Stomach smooth muscle (tissue), 2 donors: ENCODE results near the gene TCF4.

Experiments used
- H3K27ac ChIP-seq: one replicate; pipeline ENCODE4 v1.7.0; 2013; ENCODE audit warnings: mild to moderate bottlenecking, low read length, inconsistent platforms
- H3K27me3 ChIP-seq, 2 donors: one replicate each; pipeline ENCODE4 v1.7.0; 2013; ENCODE audit warnings: low read length in 2 of 2; ENCODE audit not compliant: insufficient read depth in 2 of 2, control insufficient read depth in 1 of 2
- H3K36me3 ChIP-seq, 2 donors: one replicate each; pipeline ENCODE4 v1.7.0; 2013; ENCODE audit warnings: low read length in 2 of 2; ENCODE audit not compliant: control insufficient read depth in 2 of 2, insufficient read depth in 2 of 2
- H3K4me1 ChIP-seq: one replicate; pipeline ENCODE4 v1.7.0; 2013; ENCODE audit warnings: low read length; ENCODE audit not compliant: control insufficient read depth, insufficient read depth
- H3K4me3 ChIP-seq, 2 donors: one replicate each; pipeline ENCODE4 v1.7.0; 2013; ENCODE audit warnings: low read length in 2 of 2
- H3K9ac ChIP-seq, 2 donors: one replicate each; pipeline ENCODE4 v1.7.0; 2013; ENCODE audit warnings: low read length in 2 of 2, mild to moderate bottlenecking in 1 of 2
- H3K9me3 ChIP-seq, 2 donors: one replicate each; pipeline ENCODE4 v1.7.0; 2013; ENCODE audit warnings: low read length in 2 of 2; ENCODE audit not compliant: control insufficient read depth in 2 of 2
- donor health status: healthy.
- donor health status: Pancreatic carcinoma.

Gene TCF4

DNA sequence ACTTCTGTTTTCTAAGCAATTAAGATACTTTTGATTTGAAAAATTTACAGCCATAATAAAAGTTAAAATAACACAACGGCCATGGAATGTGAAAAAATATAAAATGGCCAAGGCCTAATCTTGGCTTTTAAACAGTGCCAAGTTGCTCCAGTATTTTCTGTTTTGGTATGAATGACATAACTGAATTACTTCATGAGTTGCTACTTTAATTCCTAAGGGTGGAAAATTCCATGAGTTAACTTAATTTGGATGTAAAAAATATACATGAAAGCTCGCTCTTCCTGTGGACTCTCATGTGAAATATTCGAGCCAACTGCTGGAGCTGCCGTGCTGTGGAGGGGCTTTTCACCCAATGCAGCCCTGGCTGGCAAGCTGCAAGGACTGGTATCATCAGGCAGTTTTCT lies 342.8 kb downstream of the TCF4 start:
- no peak overlapping the region for H3K27ac ChIP-seq
- H3K27me3 ChIP-seq: no peaks in the 10 kb centered on the region
- peaks cover 18% of the 10 kb centered on the region for H3K4me1 ChIP-seq
- no peak overlapping the region for H3K9ac ChIP-seq
- peak overlapping the region in 1 of 2 donors; percentile 17 for H3K4me3 ChIP-seq
- H3K36me3 ChIP-seq: peaks cover 0 to 13% of the 10 kb centered on the region in 2 donors
- H3K9me3 ChIP-seq: no peaks in the 10 kb centered on the region

DNA sequence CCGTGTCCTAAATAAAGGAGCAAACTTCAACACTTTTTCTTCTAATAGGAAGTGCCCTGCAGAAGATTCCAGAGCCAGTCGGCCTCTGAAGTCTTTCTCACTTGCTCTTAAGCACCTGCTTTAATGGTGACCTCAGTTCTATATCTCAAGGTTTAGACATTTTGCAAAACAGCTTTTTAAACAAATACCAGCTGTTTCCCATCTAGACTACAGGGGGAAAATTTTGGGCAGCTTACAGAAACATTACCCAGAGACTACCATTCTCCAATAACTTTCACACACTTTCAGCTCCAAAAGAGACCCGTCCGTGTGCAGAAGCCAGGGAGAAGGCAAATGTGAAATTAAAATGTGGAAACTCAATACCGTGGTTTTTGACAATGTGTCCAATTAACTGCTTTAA lies 343.4 kb downstream of the TCF4 start:
- Histone ChIP-seq H3K4me1 (peaks cover 18% of the 10 kb centered on the region), H3K27me3 (no peaks in the 10 kb centered on the region), H3K36me3 (peaks cover 0 to 10% of the 10 kb centered on the region in 2 donors), H3K4me3 (peak overlapping the region in 1 of 2 donors; percentile 17), H3K27ac (no peak overlapping the region), H3K9me3 (no peaks in the 10 kb centered on the region), H3K9ac (no peak overlapping the region)

DNA sequence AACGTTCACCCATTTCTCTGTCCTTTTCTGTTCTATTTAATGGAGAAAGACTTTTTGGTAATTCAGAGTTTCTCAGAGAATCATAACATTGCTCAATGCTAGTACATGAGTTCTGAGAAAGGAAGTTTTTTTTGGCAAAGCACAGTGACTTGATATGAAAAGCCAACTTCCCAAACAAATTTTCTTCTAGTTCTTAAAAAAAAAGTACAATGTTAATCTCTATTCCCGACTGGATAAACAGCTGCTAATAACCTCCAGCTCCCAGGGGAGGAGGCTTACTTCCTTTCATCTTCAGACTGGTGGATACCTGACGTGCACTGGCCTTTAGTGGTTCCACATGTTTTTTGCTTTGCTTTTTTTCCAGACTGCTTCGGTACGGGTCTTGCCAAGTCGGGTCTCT lies 344.1 kb downstream of the TCF4 start:
- Histone ChIP-seq H3K9ac (no peak overlapping the region), H3K27ac (no peak overlapping the region), H3K4me3 (no peak overlapping the region), H3K9me3 (no peaks in the 10 kb centered on the region), H3K36me3 (peaks cover 0 to 10% of the 10 kb centered on the region in 2 donors), H3K4me1 (peaks cover 18% of the 10 kb centered on the region), H3K27me3 (no peaks in the 10 kb centered on the region)

DNA sequence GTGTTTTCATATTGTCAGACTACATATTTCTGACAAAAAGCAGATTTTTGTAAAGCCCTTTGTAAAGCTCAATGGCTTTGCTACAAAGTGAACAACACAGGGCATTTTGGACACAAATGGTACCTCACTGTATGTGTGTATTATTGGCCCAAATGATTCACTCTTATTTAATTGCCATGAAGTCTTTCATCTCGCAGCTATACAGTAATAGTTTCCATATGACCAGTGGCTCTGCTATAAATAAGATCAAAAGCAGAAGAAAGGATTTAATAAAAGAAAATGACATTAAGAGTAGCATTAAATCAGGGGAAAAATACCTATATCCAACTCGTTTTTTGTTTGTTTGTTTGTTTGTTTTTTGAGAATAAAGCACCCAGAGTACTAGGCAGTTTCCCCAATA lies 344.7 kb downstream of the TCF4 start:
- peaks cover 0 to 7% of the 10 kb centered on the region in 2 donors for H3K36me3 ChIP-seq
- no peak overlapping the region for H3K4me3 ChIP-seq
- peaks cover 18% of the 10 kb centered on the region for H3K4me1 ChIP-seq
- no peak overlapping the region for H3K9ac ChIP-seq
- H3K9me3 ChIP-seq: no peaks in the 10 kb centered on the region
- no peak overlapping the region for H3K27ac ChIP-seq
- no peaks in the 10 kb centered on the region for H3K27me3 ChIP-seq

DNA sequence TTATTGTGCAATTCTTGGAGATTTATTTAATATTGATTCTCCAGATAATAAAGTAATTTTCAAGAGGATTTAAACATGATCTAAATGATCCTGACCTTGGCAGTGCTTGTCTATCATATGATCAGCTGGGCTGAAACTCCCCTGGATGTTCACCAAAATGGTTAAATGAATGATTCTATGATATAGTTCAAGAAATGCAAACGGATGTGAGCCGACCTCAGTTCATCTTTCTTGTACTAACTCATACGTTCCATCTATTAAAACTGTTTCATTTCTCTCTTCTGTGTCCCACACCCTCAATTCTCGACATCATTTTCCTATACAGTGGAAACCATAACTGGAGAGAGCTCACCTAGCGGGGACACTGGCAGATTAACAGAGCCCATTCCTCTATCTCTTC lies 347.0 kb downstream of the TCF4 start:
- peaks cover 17% of the 10 kb centered on the region for H3K4me1 ChIP-seq
- no peak overlapping the region for H3K27ac ChIP-seq
- no peaks in the 10 kb centered on the region for H3K9me3 ChIP-seq
- H3K9ac ChIP-seq: no peak overlapping the region
- peaks cover 0 to 4% of the 10 kb centered on the region in 2 donors for H3K36me3 ChIP-seq
- no peaks in the 10 kb centered on the region for H3K27me3 ChIP-seq
- no peak overlapping the region for H3K4me3 ChIP-seq

DNA sequence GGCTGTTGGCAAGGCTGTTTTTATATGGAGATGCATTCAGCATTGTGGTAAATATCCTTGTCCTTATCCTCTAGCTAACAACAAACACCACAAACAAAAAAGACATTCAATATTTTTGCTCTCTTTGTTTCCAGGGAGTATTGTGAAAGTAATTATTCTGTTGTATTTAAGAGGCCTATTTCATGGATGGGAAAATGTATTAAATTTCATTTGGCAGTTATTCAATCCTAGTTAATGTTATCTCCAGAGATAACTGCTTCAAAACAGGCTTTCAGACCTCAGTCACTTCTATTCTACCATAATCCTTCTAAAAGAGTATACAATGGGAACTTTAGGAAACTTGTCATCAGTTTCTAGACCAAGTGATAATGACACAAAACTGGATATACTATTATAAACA lies 348.3 kb downstream of the TCF4 start:
- Histone ChIP-seq H3K9me3 (no peaks in the 10 kb centered on the region), H3K27me3 (no peaks in the 10 kb centered on the region), H3K9ac (no peak overlapping the region), H3K27ac (no peak overlapping the region), H3K4me3 (no peak overlapping the region), H3K4me1 (peaks cover 8% of the 10 kb centered on the region), H3K36me3 (peaks cover 0 to 4% of the 10 kb centered on the region in 2 donors)

DNA sequence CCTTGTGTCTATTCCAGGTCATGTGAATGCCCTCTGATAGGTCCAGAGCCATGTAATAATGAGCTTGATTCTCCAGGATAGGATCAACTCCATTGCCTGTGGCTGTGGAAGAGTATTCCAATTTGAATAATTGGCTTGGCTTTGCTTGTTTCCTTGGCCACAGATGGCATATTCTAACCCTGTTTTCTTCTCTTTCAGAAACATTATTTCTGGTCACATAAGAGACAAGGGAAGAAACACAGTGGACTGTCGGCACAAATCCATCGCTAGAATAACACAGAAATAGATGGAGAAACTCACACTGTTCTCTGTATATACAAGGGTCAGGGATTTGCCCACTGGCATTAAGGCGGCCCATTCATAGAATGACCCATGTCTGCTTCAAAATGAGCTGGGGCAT lies 350.3 kb downstream of the TCF4 start:
- no peaks in the 10 kb centered on the region for H3K4me1 ChIP-seq
- H3K27me3 ChIP-seq: no peaks in the 10 kb centered on the region
- H3K36me3 ChIP-seq: peaks cover 5 to 11% of the 10 kb centered on the region in 2 donors
- H3K4me3 ChIP-seq: no peak overlapping the region
- no peak overlapping the region for H3K27ac ChIP-seq
- no peak overlapping the region for H3K9ac ChIP-seq
- no peaks in the 10 kb centered on the region for H3K9me3 ChIP-seq

DNA sequence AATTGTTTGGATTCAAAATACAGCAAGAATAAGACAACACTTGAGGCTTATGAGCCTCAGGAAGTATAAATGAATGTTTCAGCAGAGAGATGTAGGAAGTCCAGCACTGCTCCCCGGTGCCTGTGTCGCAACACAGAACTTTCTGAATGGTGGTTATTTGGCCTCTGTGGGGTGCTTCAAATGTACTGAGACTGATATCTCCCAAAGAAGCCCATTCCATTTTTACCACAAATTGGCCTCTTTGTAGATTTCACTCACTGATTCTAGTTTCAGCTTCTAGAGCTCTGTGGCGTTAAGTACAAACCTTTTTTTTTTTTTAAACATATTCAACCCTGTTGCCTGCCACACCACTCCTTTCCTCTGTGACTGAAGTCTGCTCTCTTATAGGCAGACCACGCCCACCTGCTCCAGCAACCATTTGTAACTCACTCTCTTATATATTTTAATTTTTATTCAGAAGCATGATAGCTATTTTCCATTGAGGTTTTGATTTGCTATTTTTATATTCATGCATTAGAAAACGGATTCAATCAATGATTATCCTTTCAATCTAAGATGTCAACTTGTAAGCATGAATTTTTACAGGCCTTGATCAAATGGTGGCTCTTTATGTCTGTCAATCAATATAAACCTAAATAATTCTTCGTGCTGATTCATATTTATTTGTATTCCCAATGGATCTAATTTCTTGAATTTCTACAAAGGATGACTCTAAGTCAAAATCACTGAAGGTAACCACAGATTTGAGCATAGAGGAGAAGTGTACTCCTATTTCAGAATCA lies 351.7 kb downstream of the TCF4 start:
- Histone ChIP-seq H3K36me3 (peaks cover 9 to 19% of the 10 kb centered on the region in 2 donors), H3K4me3 (no peak overlapping the region), H3K27ac (no peak overlapping the region), H3K27me3 (no peaks in the 10 kb centered on the region), H3K9me3 (no peaks in the 10 kb centered on the region), H3K9ac (no peak overlapping the region), H3K4me1 (no peaks in the 10 kb centered on the region)

DNA sequence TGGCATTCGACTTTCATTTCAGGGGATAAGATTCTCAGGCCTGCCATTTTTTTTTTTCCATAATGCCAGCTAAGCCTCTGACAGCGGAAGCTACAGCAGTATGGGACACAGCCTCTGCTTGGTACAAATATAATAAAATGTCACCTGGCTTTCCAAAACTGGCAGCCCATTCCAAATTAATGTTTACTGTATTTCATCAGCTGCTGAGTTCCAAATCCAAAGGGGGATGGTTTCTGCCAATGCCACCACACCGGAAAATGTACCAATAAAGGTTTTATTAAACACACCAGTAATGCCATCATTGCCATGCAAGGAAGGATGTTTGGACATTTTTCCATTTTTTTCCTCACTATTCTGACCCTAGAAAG lies 352.9 kb downstream of the TCF4 start:
- H3K9ac ChIP-seq: no peak overlapping the region
- peak overlapping the region in 1 of 2 donors; percentile 54 for H3K4me3 ChIP-seq
- peaks cover 11 to 26% of the 10 kb centered on the region in 2 donors for H3K36me3 ChIP-seq
- H3K4me1 ChIP-seq: no peaks in the 10 kb centered on the region
- H3K9me3 ChIP-seq: no peaks in the 10 kb centered on the region
- H3K27me3 ChIP-seq: no peaks in the 10 kb centered on the region
- no peak overlapping the region for H3K27ac ChIP-seq

DNA sequence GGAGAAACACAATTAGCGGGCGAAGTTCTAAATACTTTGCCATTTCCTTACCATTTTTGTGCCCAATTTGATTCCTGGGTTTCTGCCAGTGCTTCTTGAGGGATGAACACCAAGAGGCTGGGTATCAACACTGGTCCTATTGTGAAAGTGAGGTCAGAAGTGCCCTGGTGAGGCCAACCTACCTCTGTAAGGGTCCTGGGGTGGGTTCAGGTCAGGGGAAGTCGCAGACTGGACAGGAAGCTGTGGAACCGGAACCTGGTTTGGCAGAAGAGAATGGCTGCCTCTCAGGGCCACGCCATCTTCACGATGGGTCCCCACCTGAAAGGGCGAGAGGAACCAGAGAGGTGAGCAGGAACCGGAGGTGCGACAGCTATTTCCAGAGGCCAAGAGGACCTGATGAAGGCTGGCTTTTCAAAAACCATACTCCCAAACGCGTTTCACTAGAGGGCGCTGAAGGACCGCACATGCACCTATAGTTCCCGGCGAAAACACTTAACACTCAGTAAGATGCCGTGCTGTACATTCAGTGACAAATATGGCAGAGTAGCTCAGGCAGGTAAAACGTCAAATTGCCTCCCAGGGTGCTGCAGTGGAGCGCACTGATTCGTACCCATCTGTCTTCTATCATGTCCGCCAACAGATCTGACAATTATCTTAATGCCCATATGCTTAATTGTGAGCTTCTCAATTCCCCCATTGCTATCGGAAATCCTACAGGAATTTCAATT lies 353.5 kb downstream of the TCF4 start:
- H3K9me3 ChIP-seq: no peaks in the 10 kb centered on the region
- peaks cover 15 to 26% of the 10 kb centered on the region in 2 donors for H3K36me3 ChIP-seq
- no peaks in the 10 kb centered on the region for H3K4me1 ChIP-seq
- no peak overlapping the region for H3K9ac ChIP-seq
- no peaks in the 10 kb centered on the region for H3K27me3 ChIP-seq
- peak overlapping the region in 1 of 2 donors; percentile 54 for H3K4me3 ChIP-seq
- no peak overlapping the region for H3K27ac ChIP-seq

DNA sequence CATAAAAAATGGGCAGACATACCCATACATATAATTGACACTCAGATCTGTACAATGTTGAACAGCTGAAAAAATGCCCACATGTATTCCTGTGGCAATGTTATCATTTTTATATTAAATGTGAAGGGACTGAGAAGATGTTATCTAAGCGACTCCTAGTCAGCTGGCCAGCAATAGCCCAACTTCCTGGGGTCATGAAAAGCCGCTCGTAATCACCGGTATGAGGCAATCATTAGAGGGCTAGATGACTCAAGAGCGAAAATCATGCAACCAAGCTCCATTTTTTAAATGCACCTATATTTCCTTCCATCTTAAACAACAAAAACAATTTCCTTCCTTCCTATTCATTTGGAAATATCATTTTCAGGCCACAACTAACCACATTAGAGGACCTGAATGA lies 354.1 kb downstream of the TCF4 start:
- no peaks in the 10 kb centered on the region for H3K27me3 ChIP-seq
- H3K9me3 ChIP-seq: no peaks in the 10 kb centered on the region
- H3K27ac ChIP-seq: no peak overlapping the region
- no peaks in the 10 kb centered on the region for H3K4me1 ChIP-seq
- no peak overlapping the region for H3K9ac ChIP-seq
- peaks cover 15 to 26% of the 10 kb centered on the region in 2 donors for H3K36me3 ChIP-seq
- no peak overlapping the region for H3K4me3 ChIP-seq
